CD8-positive, alpha-beta memory T cell (primary cell): ENCODE data around the gene AGAP1. TPM values are rescaled to one million over a fixed set of nuclear protein-coding genes. Genes with fewer than 3 reads are reported as not detected.

Experiments used
- CTCF ChIA-PET: fragments of 350-600 bp; sonication (Branson Sonifier 250); formaldehyde crosslinking; loops from one replicate; lab custom pipeline; 2021; ENCODE audit warnings: antibody characterized with exemption; lab: Charles Lee
- POLR2A ChIA-PET: fragments of 350-600 bp; sonication (Branson Sonifier 250); formaldehyde crosslinking; loops from one replicate; lab custom pipeline; 2021; ENCODE audit warnings: antibody characterized with exemption; lab: Charles Lee
- DNase-seq, 5 donors: peaks; one replicate each; pipeline versions ENCODE4 v3.0.0 to v3.0.0-alpha.2; 2020 to 2022; ENCODE audit warnings: mixed read lengths in 1 of 5
- H3K27ac ChIP-seq: one replicate; pipeline ENCODE4 v1.7.0; 2013; ENCODE audit warnings: low read depth, mild to moderate bottlenecking, low read length, moderate library complexity
- H3K27me3 ChIP-seq: 2 replicates; pipeline ENCODE4 v1.7.0; 2013; ENCODE audit warnings: low read length, mild to moderate bottlenecking; ENCODE audit not compliant: insufficient read depth, poor library complexity, severe bottlenecking
- H3K36me3 ChIP-seq: 2 replicates; pipeline ENCODE4 v1.7.0; 2013; ENCODE audit warnings: mild to moderate bottlenecking, low read length, moderate library complexity; ENCODE audit not compliant: insufficient read depth
- H3K4me1 ChIP-seq: 2 replicates; pipeline ENCODE4 v1.7.0; 2013; ENCODE audit warnings: mild to moderate bottlenecking, low read length, moderate library complexity; ENCODE audit not compliant: insufficient read depth
- H3K4me3 ChIP-seq: 2 replicates; pipeline ENCODE4 v1.7.0; 2013; ENCODE audit warnings: mild to moderate bottlenecking, low read length
- H3K9me3 ChIP-seq: 2 replicates; pipeline ENCODE4 v1.7.0; 2013; ENCODE audit warnings: mild to moderate bottlenecking, low read length
- H3K27ac Mint-ChIP-seq, 8 donors: one replicate each; pipeline ENCODE4 v1.8.0; 2020 to 2021; ENCODE audit warnings: mixed read lengths in 8 of 8, mild to moderate bottlenecking in 6 of 8, inconsistent platforms in 3 of 8, moderate library complexity in 3 of 8
- H3K27me3 Mint-ChIP-seq, 2 donors: one replicate each; pipeline ENCODE4 v1.8.0; 2020 to 2021; ENCODE audit warnings: mixed read lengths in 2 of 2, mild to moderate bottlenecking in 1 of 2, moderate library complexity in 1 of 2
- H3K36me3 Mint-ChIP-seq, 3 donors: one replicate each; pipeline ENCODE4 v1.8.0; 2020 to 2021; ENCODE audit warnings: mixed read lengths in 3 of 3, inconsistent platforms in 1 of 3, mild to moderate bottlenecking in 1 of 3
- H3K4me1 Mint-ChIP-seq, 3 donors: one replicate each; pipeline ENCODE4 v1.8.0; 2020 to 2021; ENCODE audit warnings: mixed read lengths in 3 of 3, inconsistent platforms in 1 of 3, mild to moderate bottlenecking in 1 of 3
- H3K4me3 Mint-ChIP-seq, 7 donors: one replicate each; pipeline ENCODE4 v1.8.0; 2020 to 2021; ENCODE audit warnings: mixed read lengths in 7 of 7, mild to moderate bottlenecking in 6 of 7, moderate library complexity in 4 of 7, inconsistent platforms in 2 of 7
- H3K9me3 Mint-ChIP-seq, 5 donors: one replicate each; pipeline ENCODE4 v1.8.0; 2020 to 2022; ENCODE audit warnings: mixed read lengths in 5 of 5, mild to moderate bottlenecking in 3 of 5, moderate library complexity in 2 of 5, inconsistent platforms in 1 of 5
- polyA plus RNA-seq: library from polyadenylated mRNA; unstranded; fragments of 300-500 nt; fragmentation: Illumina TruSeq; gene quantifications from one replicate; pipeline ENCODE4 v1.2.3, GENCODE V29; 2021
- total RNA-seq, 2 experiments: library from RNA; stranded (reverse); gene quantifications; one replicate each; pipeline ENCODE4 v1.2.3, GENCODE V29; 2021

The AGAP1 gene
- total and polyA plus RNA-seq, 3 experiments from 2014 or later = 1.2 to 3.3 (median 2.7) TPM

GRCh38 chr2:235582081-235582686, 88.3 kb downstream of the AGAP1 start:
- H3K9me3 Mint-ChIP-seq = no peaks in the 10 kb centered on the region
- H3K27ac Mint-ChIP-seq = no peak overlapping the region
- H3K4me3 ChIP-seq = no peak overlapping the region
- no peaks in the 10 kb centered on the region for H3K36me3 ChIP-seq
- H3K27me3 ChIP-seq = no peaks in the 10 kb centered on the region
- H3K36me3 Mint-ChIP-seq = no peaks in the 10 kb centered on the region
- H3K27ac ChIP-seq = no peak overlapping the region
- H3K9me3 ChIP-seq = no peaks in the 10 kb centered on the region
- CTCF ChIA-PET = no interaction called here
- H3K4me1 ChIP-seq = no peaks in the 10 kb centered on the region
- H3K4me3 Mint-ChIP-seq = no peak overlapping the region
- POLR2A ChIA-PET = no interaction called here
- H3K27me3 Mint-ChIP-seq = no peaks in the 10 kb centered on the region
- H3K4me1 Mint-ChIP-seq = peaks cover 2 to 4% (median 3%) of the 10 kb centered on the region in 3 donors
- no peak for DNase-seq

- Mint-ChIP-seq H3K4me1 (peaks cover 2 to 4% (median 3%) of the 10 kb centered on the region in 3 donors), H3K4me3 (no peak overlapping the region), H3K9me3 (no peaks in the 10 kb centered on the region), H3K36me3 (no peaks in the 10 kb centered on the region), H3K27ac (no peak overlapping the region), H3K27me3 (no peaks in the 10 kb centered on the region)
- CTCF ChIA-PET = no interaction called here
- Histone ChIP-seq H3K4me3 (no peak overlapping the region), H3K27ac (no peak overlapping the region), H3K4me1 (no peaks in the 10 kb centered on the region), H3K36me3 (no peaks in the 10 kb centered on the region), H3K9me3 (no peaks in the 10 kb centered on the region), H3K27me3 (no peaks in the 10 kb centered on the region)
- POLR2A ChIA-PET = no interaction called here
- DNase-seq = no peak
Measured at GRCh38 chr2:235582729-235583128, 88.9 kb downstream of the AGAP1 start.

DNA sequence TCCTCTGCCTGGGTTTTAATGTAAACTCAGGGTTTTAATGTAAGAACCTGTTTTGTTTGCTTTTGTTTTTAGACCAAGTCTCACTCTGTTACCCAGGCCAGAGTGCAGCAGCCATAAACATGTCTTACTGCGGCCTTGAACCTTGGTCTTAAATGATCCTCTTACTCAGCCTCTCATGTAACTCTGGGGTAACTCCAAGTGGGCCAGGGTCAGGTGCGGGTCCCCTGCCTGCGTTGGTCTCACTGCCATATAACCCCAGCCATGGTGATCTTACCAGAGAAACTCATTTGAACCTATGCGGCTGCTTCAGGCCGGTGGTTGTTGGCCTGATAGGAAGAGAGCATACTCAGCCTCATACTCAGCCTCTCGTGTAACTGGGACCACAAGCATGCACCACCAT, 89.3 kb downstream of the AGAP1 start:
- H3K27me3 ChIP-seq = no peaks in the 10 kb centered on the region
- no peak overlapping the region for H3K4me3 Mint-ChIP-seq
- H3K27ac ChIP-seq = no peak overlapping the region

GRCh38 chr2:235583925-235584637, 90.2 kb downstream of the AGAP1 start:
- Mint-ChIP-seq H3K4me3 (no peak overlapping the region), H3K27me3 (no peaks in the 10 kb centered on the region), H3K9me3 (no peaks in the 10 kb centered on the region), H3K4me1 (peaks cover 2 to 4% (median 3%) of the 10 kb centered on the region in 3 donors), H3K27ac (no peak overlapping the region), H3K36me3 (no peaks in the 10 kb centered on the region)
- H3K36me3 ChIP-seq = no peaks in the 10 kb centered on the region
- CTCF ChIA-PET = no interaction called here
- no peak for DNase-seq
- no peaks in the 10 kb centered on the region for H3K4me1 ChIP-seq
- no peak overlapping the region for H3K4me3 ChIP-seq
- no peaks in the 10 kb centered on the region for H3K9me3 ChIP-seq
- POLR2A ChIA-PET = no interaction called here
- H3K27ac ChIP-seq = no peak overlapping the region
- H3K27me3 ChIP-seq = no peaks in the 10 kb centered on the region

More for the DNA sequence above, 89.3 kb downstream of the AGAP1 start:
- no peaks in the 10 kb centered on the region for H3K36me3 Mint-ChIP-seq
- peaks cover 2 to 4% (median 3%) of the 10 kb centered on the region in 3 donors for H3K4me1 Mint-ChIP-seq
- no peaks in the 10 kb centered on the region for H3K9me3 ChIP-seq
- H3K36me3 ChIP-seq = no peaks in the 10 kb centered on the region
- ChIA-PET CTCF (no interaction called here), POLR2A (no interaction called here)
- no peaks in the 10 kb centered on the region for H3K4me1 ChIP-seq
- H3K27me3 Mint-ChIP-seq = no peaks in the 10 kb centered on the region
- H3K27ac Mint-ChIP-seq = no peak overlapping the region
- H3K9me3 Mint-ChIP-seq = no peaks in the 10 kb centered on the region
- H3K4me3 ChIP-seq = no peak overlapping the region
- DNase-seq = no peak

- no peaks in the 10 kb centered on the region for H3K9me3 ChIP-seq
- no peaks in the 10 kb centered on the region for H3K36me3 ChIP-seq
- no peak overlapping the region for H3K27ac ChIP-seq
- no peak for DNase-seq
- Mint-ChIP-seq H3K4me1 (peaks cover 2 to 3% (median 3%) of the 10 kb centered on the region in 3 donors), H3K36me3 (peaks cover 0 to 2% (median 0%) of the 10 kb centered on the region in 3 donors), H3K4me3 (no peak overlapping the region), H3K9me3 (no peaks in the 10 kb centered on the region), H3K27ac (no peak overlapping the region), H3K27me3 (peaks cover 0 to 1% of the 10 kb centered on the region in 2 donors)
- CTCF ChIA-PET = no interaction called here
- H3K4me3 ChIP-seq = no peak overlapping the region
- H3K4me1 ChIP-seq = no peaks in the 10 kb centered on the region
- POLR2A ChIA-PET = no interaction called here
- no peaks in the 10 kb centered on the region for H3K27me3 ChIP-seq
Measured at GRCh38 chr2:235584638-235585007, 90.8 kb downstream of the AGAP1 start.

DNA sequence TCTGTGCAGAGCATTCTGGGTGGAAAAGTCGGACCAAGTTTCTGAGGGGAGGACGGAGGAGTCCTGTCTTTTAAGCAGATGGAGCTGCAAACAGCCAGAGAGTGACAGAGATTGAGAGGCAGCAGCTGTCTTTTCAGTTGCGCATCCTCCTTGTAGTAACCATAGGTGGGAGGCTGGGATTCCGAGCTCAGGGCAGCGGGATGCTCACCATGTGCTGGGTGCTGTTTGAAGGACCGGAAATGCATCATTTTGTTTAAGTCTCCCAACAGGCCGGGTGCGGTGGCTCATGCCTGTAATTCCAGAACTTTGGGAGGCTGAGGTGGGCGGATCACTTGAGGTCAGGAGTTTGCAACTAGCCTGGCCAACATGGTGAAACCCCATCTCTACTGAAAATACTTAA, 93.4 kb downstream of the AGAP1 start:
- H3K4me3 ChIP-seq = no peak overlapping the region
- Mint-ChIP-seq H3K27me3 (peaks cover 0 to 1% of the 10 kb centered on the region in 2 donors), H3K9me3 (no peaks in the 10 kb centered on the region), H3K4me1 (no peaks in the 10 kb centered on the region), H3K27ac (peak overlapping the region in 1 of 8 donors; percentile 56), H3K36me3 (peaks cover 0 to 2% (median 0%) of the 10 kb centered on the region in 3 donors), H3K4me3 (no peak overlapping the region)
- H3K27me3 ChIP-seq = no peaks in the 10 kb centered on the region
- ChIA-PET CTCF (no interaction called here), POLR2A (no interaction called here)
- H3K27ac ChIP-seq = no peak overlapping the region
- no peaks in the 10 kb centered on the region for H3K4me1 ChIP-seq
- H3K36me3 ChIP-seq = no peaks in the 10 kb centered on the region
- no peaks in the 10 kb centered on the region for H3K9me3 ChIP-seq
- DNase-seq = no peak

GRCh38 chr2:235588750-235589149, 94.9 kb downstream of the AGAP1 start:
- DNase-seq = no peak
- H3K4me1 Mint-ChIP-seq = no peaks in the 10 kb centered on the region
- no peak overlapping the region for H3K27ac ChIP-seq
- ChIA-PET CTCF (interaction anchor here (1.2 kb wide), 1 partner anchor 9 kb away, joined by 3 read pairs; no protein-coding TSS in a partner anchor), POLR2A (no interaction called here)
- H3K27me3 Mint-ChIP-seq = peaks cover 0 to 1% of the 10 kb centered on the region in 2 donors
- no peaks in the 10 kb centered on the region for H3K9me3 ChIP-seq
- H3K4me1 ChIP-seq = no peaks in the 10 kb centered on the region
- no peaks in the 10 kb centered on the region for H3K36me3 ChIP-seq
- no peaks in the 10 kb centered on the region for H3K27me3 ChIP-seq
- H3K27ac Mint-ChIP-seq = no peak overlapping the region
- H3K4me3 Mint-ChIP-seq = no peak overlapping the region
- H3K4me3 ChIP-seq = no peak overlapping the region
- H3K36me3 Mint-ChIP-seq = peaks cover 0 to 2% (median 0%) of the 10 kb centered on the region in 3 donors
- H3K9me3 Mint-ChIP-seq = no peaks in the 10 kb centered on the region

GRCh38 chr2:235591231-235591730, 97.4 kb downstream of the AGAP1 start:
- no peak overlapping the region for H3K4me3 ChIP-seq
- POLR2A ChIA-PET = no interaction called here
- no peak for DNase-seq
- no peaks in the 10 kb centered on the region for H3K36me3 ChIP-seq
- no peaks in the 10 kb centered on the region for H3K27me3 ChIP-seq
- CTCF ChIA-PET = no interaction called here
- H3K4me1 ChIP-seq = no peaks in the 10 kb centered on the region
- Mint-ChIP-seq H3K27me3 (peaks cover 0 to 1% of the 10 kb centered on the region in 2 donors), H3K4me3 (no peak overlapping the region), H3K9me3 (no peaks in the 10 kb centered on the region), H3K27ac (no peak overlapping the region), H3K4me1 (no peaks in the 10 kb centered on the region), H3K36me3 (peaks cover 0 to 2% (median 0%) of the 10 kb centered on the region in 3 donors)
- H3K27ac ChIP-seq = no peak overlapping the region
- H3K9me3 ChIP-seq = no peaks in the 10 kb centered on the region
